Brain microvascular endothelial cell (primary cell): Measurements from ENCODE around the gene CRACDL.

ENCODE experiments used
- DNase-seq: peaks from one replicate; pipeline ENCODE4 v3.0.0-alpha.2; 2020
- H3K27ac ChIP-seq: fragments of 250-450 bp; sonication (Bioruptor Pico); 2 replicates; pipeline ENCODE4 v1.5.1; 2020; ENCODE audit warnings: mild to moderate bottlenecking, moderate library complexity
- H3K27me3 ChIP-seq: fragments of 250-450 bp; sonication (Bioruptor Pico); replicated peaks from 2 replicates; pipeline ENCODE4 v1.5.1; 2020; ENCODE audit warnings: mild to moderate bottlenecking
- H3K36me3 ChIP-seq: fragments of 250-450 bp; sonication (Bioruptor Pico); replicated peaks from 2 replicates; pipeline ENCODE4 v1.5.1; 2020; ENCODE audit warnings: mild to moderate bottlenecking
- H3K4me3 ChIP-seq: 2 replicates; pipeline ENCODE4 v1.5.1; 2011; ENCODE audit warnings: low read depth, mild to moderate bottlenecking, control low read depth, low read length, moderate library complexity
- in situ Hi-C: cut with HindIII; loops from 2 replicates; pipeline ENCODE4 v1.10.0; 2017; ENCODE audit warnings: low sequenced_read_pairs, low pct_ligation_motif_present
- TF ChIP-seq, protein P1 (sequence below): IDR thresholded peaks from 2 replicates; pipeline ENCODE4 v1.5.1; 2011; ENCODE audit warnings: low read depth, mild to moderate bottlenecking, moderate library complexity, low read length, control low read depth, inconsistent platforms; ENCODE audit errors: missing control alignments

Gene CRACDL

DNA sequence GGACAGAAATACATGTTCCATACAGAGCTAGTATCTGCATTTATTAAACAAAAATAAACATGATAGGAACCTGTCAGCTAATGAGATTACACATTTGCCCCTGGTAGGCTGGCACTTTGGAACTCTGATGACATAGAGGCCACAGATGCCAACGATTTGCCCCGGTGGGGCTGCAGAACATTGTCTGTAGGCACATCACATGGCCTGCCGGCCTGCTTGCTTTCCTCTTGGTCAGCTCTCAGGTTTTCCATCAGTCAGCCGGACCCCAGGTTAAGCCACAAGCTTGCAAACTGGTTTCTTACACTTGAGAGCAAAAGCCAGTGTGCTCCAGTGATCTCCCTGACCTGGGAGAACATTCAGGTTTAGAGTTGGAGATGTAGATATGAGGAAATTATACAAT is 60.3 kb downstream of the CRACDL start:
- no peak for DNase-seq

GRCh38 chr2:98875081-98875728 is 60.8 kb downstream of the CRACDL start:
- H3K36me3 ChIP-seq: no peaks in the 10 kb centered on the region
- no peak overlapping the region for H3K4me3 ChIP-seq
- in situ Hi-C loops: no loop called here
- H3K27ac ChIP-seq: no peak overlapping the region
- no peak for DNase-seq
- no peaks in the 10 kb centered on the region for H3K27me3 ChIP-seq
- TF ChIP-seq, protein P1, sequence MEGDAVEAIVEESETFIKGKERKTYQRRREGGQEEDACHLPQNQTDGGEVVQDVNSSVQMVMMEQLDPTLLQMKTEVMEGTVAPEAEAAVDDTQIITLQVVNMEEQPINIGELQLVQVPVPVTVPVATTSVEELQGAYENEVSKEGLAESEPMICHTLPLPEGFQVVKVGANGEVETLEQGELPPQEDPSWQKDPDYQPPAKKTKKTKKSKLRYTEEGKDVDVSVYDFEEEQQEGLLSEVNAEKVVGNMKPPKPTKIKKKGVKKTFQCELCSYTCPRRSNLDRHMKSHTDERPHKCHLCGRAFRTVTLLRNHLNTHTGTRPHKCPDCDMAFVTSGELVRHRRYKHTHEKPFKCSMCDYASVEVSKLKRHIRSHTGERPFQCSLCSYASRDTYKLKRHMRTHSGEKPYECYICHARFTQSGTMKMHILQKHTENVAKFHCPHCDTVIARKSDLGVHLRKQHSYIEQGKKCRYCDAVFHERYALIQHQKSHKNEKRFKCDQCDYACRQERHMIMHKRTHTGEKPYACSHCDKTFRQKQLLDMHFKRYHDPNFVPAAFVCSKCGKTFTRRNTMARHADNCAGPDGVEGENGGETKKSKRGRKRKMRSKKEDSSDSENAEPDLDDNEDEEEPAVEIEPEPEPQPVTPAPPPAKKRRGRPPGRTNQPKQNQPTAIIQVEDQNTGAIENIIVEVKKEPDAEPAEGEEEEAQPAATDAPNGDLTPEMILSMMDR: no peak

More for the DNA sequence above, 60.3 kb downstream of the CRACDL start:
- no peak overlapping the region for H3K27ac ChIP-seq
- TF ChIP-seq, protein P1: no peak
- in situ Hi-C loops: no loop called here
- no peaks in the 10 kb centered on the region for H3K27me3 ChIP-seq
- H3K36me3 ChIP-seq: no peaks in the 10 kb centered on the region
- H3K4me3 ChIP-seq: no peak overlapping the region

DNA sequence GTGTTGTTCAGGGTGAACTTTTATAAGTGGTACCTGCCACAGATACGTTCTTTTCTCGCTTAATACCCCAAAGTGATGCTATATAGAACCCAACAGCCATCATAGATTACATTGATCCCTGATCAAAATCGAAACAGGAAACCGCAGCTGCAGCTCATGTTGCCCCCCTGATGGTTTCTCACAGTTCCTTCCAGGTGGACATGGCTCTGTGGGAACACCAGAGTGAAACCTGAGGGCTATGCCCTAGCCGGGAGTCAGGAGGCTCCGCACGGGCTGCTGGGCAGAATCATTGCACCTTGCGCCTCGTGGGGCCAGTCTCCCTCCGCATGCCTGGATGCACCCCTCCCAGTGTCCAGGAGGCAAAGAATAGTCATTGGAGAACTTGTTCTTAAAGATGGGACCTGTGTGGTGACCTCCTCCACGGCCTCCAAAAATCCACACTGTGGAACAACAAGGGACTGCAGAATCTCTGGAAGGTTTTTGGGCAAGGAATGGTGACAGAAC is 61.8 kb downstream of the CRACDL start:
- Histone ChIP-seq H3K27me3 (no peaks in the 10 kb centered on the region), H3K36me3 (no peaks in the 10 kb centered on the region), H3K4me3 (no peak overlapping the region), H3K27ac (no peak overlapping the region)
- TF ChIP-seq, protein P1: no peak
- DNase-seq: no peak
- in situ Hi-C loops: no loop called here

GRCh38 chr2:98872526-98872925 is 63.5 kb downstream of the CRACDL start:
- in situ Hi-C loops: no loop called here
- H3K27ac ChIP-seq: no peak overlapping the region
- H3K4me3 ChIP-seq: no peak overlapping the region
- DNase-seq: no peak
- H3K27me3 ChIP-seq: no peaks in the 10 kb centered on the region
- TF ChIP-seq, protein P1: no peak
- H3K36me3 ChIP-seq: no peaks in the 10 kb centered on the region

DNA sequence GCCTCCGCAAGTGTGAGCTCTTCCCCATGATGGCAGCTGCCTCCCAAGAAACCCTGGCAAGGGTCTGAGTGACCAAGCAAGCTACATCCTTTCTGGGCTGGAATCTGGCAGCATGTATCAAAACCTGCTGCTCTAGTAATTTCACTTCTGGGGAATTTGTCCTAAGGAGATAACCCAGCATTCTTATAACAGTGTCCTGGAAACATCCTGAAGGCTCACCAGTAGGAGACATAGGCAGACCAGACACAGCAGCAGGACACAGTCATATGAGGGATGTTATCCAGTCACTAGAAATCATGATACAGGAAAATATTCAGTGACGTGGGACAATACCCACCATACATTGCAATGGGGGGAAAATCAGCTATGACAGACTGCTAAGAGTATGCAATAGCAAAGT is 64.5 kb downstream of the CRACDL start:
- Histone ChIP-seq H3K27me3 (no peaks in the 10 kb centered on the region), H3K4me3 (no peak overlapping the region), H3K36me3 (no peaks in the 10 kb centered on the region), H3K27ac (no peak overlapping the region)
- TF ChIP-seq, protein P1: no peak
- DNase-seq: no peak
- in situ Hi-C loops: no loop called here
